Hepatocyte (in vitro differentiated cells): ENCODE data around the gene CETP. TPM values are rescaled to one million over a fixed set of nuclear protein-coding genes. Genes with fewer than 3 reads are reported as not detected.

Experiments used
- DNase-seq: peaks from one replicate; pipeline ENCODE4 v3.0.0-alpha.2; 2016; ENCODE audit warnings: low spot score
- H2AFZ ChIP-seq: fragments of 200-600 bp; sonication (generic); 2 replicates; pipeline ENCODE4 v1.6.0; 2016; ENCODE audit warnings: antibody characterized with exemption, mild to moderate bottlenecking
- H3K27ac ChIP-seq: fragments of 200-600 bp; sonication (generic); 2 replicates; pipeline ENCODE4 v1.5.1; 2016; ENCODE audit warnings: mild to moderate bottlenecking
- H3K27me3 ChIP-seq: fragments of 200-600 bp; sonication (generic); 2 replicates; pipeline ENCODE4 v1.6.1; 2016
- H3K36me3 ChIP-seq: fragments of 200-600 bp; sonication (generic); replicated peaks from 2 replicates; pipeline ENCODE4 v1.5.1; 2016; ENCODE audit warnings: low read depth; ENCODE audit not compliant: insufficient read depth
- H3K4me1 ChIP-seq: fragments of 200-600 bp; sonication (generic); 2 replicates; pipeline ENCODE4 v1.5.1; 2016; ENCODE audit warnings: mild to moderate bottlenecking, moderate library complexity; ENCODE audit not compliant: insufficient read depth
- H3K4me2 ChIP-seq: fragments of 200-600 bp; sonication (generic); 2 replicates; pipeline ENCODE4 v1.6.0; 2016
- H3K4me3 ChIP-seq: fragments of 200-600 bp; sonication (generic); 2 replicates; pipeline ENCODE4 v1.5.1; 2016; ENCODE audit warnings: mild to moderate bottlenecking
- H3K79me2 ChIP-seq: fragments of 200-600 bp; sonication (generic); 2 replicates; pipeline ENCODE4 v1.6.0; 2017; ENCODE audit warnings: mild to moderate bottlenecking
- H3K9me2 ChIP-seq: fragments of 200-600 bp; sonication (generic); replicated peaks from 2 replicates; pipeline ENCODE4 v1.6.0; 2017; ENCODE audit warnings: mild to moderate bottlenecking; ENCODE audit not compliant: insufficient read depth
- H3K9me3 ChIP-seq: fragments of 200-600 bp; sonication (generic); 2 replicates; pipeline ENCODE4 v1.5.1; 2016; ENCODE audit warnings: low read depth, mild to moderate bottlenecking
- H4K20me1 ChIP-seq: fragments of 200-600 bp; sonication (generic); 2 replicates; pipeline ENCODE4 v1.6.0; 2016; ENCODE audit warnings: mild to moderate bottlenecking; ENCODE audit not compliant: insufficient read depth, poor library complexity, severe bottlenecking
- CTCF ChIP-seq: fragments of 200-600 bp; sonication (generic); IDR thresholded peaks from 2 replicates; pipeline ENCODE4 v1.5.1; 2016; ENCODE audit warnings: antibody characterized with exemption, mild to moderate bottlenecking; ENCODE audit not compliant: poor library complexity
- EZH2 ChIP-seq: fragments of 200-600 bp; sonication (generic); IDR thresholded peaks from 2 replicates; pipeline ENCODE4 v1.6.1; 2016; ENCODE audit warnings: antibody characterized with exemption, mild to moderate bottlenecking, borderline replicate concordance
- EZH2phosphoT487 ChIP-seq: fragments of 200-600 bp; sonication (generic); IDR thresholded peaks from one replicate; pipeline ENCODE4 v1.6.1; 2018; ENCODE audit warnings: antibody characterized with exemption, mild to moderate bottlenecking, low read depth, moderate library complexity; ENCODE audit not compliant: unreplicated experiment, severe bottlenecking
- WGBS: methylation state at CpG from one replicate; pipeline ENCODE4 v1.1.6; 2016; ENCODE audit warnings: low lambda C conversion rate; ENCODE audit errors: missing lambda C conversion rate; 5-methylcytosine and 5-hydroxymethylcytosine counted together
- polyA plus RNA-seq: library from polyadenylated mRNA; unstranded; fragments of >200 nt; fragmentation: Nextera tagmentation; extraction: Ambion mirVana; gene quantifications from 2 replicates; pipeline ENCODE4 v1.2.1, GENCODE V29; 2016
- total RNA-seq: library from RNA; depleted of rRNA; stranded (reverse); fragments of >200 nt; gene quantifications from 2 replicates; pipeline ENCODE4 v1.2.3, GENCODE V29; 2014

CETP gene
- total and polyA plus RNA-seq, 2 experiments from 2014 or later = not detected

GRCh38 chr16:56999409-57000270 is 37.9 kb downstream of the CETP start:
- H3K27ac ChIP-seq = no peak overlapping the region
- no peaks in the 10 kb centered on the region for H3K9me3 ChIP-seq
- no peak overlapping the region for H2AFZ ChIP-seq
- TF ChIP-seq EZH2 = no peak
- no peaks in the 10 kb centered on the region for H4K20me1 ChIP-seq
- H3K27me3 ChIP-seq = no peaks in the 10 kb centered on the region
- WGBS = 93% methylated on average over 10 of the region's 11 CpGs
- H3K9me2 ChIP-seq = no peaks in the 10 kb centered on the region
- DNase-seq = no peak
- no peaks in the 10 kb centered on the region for H3K79me2 ChIP-seq
- H3K36me3 ChIP-seq = no peaks in the 10 kb centered on the region
- H3K4me2 ChIP-seq = no peak overlapping the region
- no peak overlapping the region for H3K4me3 ChIP-seq
- H3K4me1 ChIP-seq = no peaks in the 10 kb centered on the region

- WGBS = 85% methylated on average over 5 of the region's 5 CpGs
- no peak for DNase-seq
- Histone ChIP-seq H3K9me2 (no peaks in the 10 kb centered on the region), H3K27ac (no peak overlapping the region), H2AFZ (no peak overlapping the region), H4K20me1 (no peaks in the 10 kb centered on the region), H3K4me1 (no peaks in the 10 kb centered on the region), H3K36me3 (no peaks in the 10 kb centered on the region), H3K79me2 (no peaks in the 10 kb centered on the region), H3K4me2 (no peak overlapping the region), H3K9me3 (no peaks in the 10 kb centered on the region), H3K4me3 (no peak overlapping the region), H3K27me3 (no peaks in the 10 kb centered on the region)
- TF ChIP-seq CTCF = no peak
- TF ChIP-seq EZH2 = no peak
- no peak for TF ChIP-seq EZH2phosphoT487
Observed at GRCh38 chr16:57000271-57001025, 38.7 kb downstream of the CETP start.

- no peaks in the 10 kb centered on the region for H3K9me3 ChIP-seq
- H3K27me3 ChIP-seq = no peaks in the 10 kb centered on the region
- TF ChIP-seq EZH2phosphoT487 (no peak), EZH2 (no peak), CTCF (no peak)
- H3K4me1 ChIP-seq = no peaks in the 10 kb centered on the region
- H3K79me2 ChIP-seq = no peaks in the 10 kb centered on the region
- H3K27ac ChIP-seq = no peak overlapping the region
- no peak overlapping the region for H3K4me2 ChIP-seq
- no peaks in the 10 kb centered on the region for H3K36me3 ChIP-seq
- H2AFZ ChIP-seq = no peak overlapping the region
- no peak for DNase-seq
- 93% methylated on average over 8 of the region's 8 CpGs for WGBS
- H3K4me3 ChIP-seq = no peak overlapping the region
- no peaks in the 10 kb centered on the region for H4K20me1 ChIP-seq
- no peaks in the 10 kb centered on the region for H3K9me2 ChIP-seq
Observed at GRCh38 chr16:57001026-57001679, 39.4 kb downstream of the CETP start.
